WERI-Rb-1 (cell line): Measurements from ENCODE around the gene POLDIP2.

Experiments used
- DNase-seq: peaks from one replicate; pipeline ENCODE4 v3.0.0-alpha.2; 2020
- H3K27ac ChIP-seq: fragments of 250-450 bp; sonication (Bioruptor Pico); 2 replicates; pipeline ENCODE4 v1.5.1; 2020; ENCODE audit warnings: mild to moderate bottlenecking, moderate library complexity
- H3K27me3 ChIP-seq: fragments of 250-450 bp; sonication (Bioruptor Pico); 2 replicates; pipeline ENCODE4 v1.5.1; 2021; ENCODE audit warnings: mild to moderate bottlenecking, low read depth, moderate library complexity; ENCODE audit not compliant: insufficient read depth, severe bottlenecking
- H3K36me3 ChIP-seq: fragments of 250-450 bp; sonication (Bioruptor Pico); 2 replicates; pipeline ENCODE4 v1.5.1; 2020; ENCODE audit warnings: mild to moderate bottlenecking, moderate library complexity
- H3K4me3 ChIP-seq: 2 replicates; pipeline ENCODE4 v1.5.1; 2011; ENCODE audit warnings: low read depth, mild to moderate bottlenecking, control low read depth, low read length
- H3K9me3 ChIP-seq: fragments of 250-450 bp; sonication (Bioruptor Pico); 2 replicates; pipeline ENCODE4 v1.5.1; 2021; ENCODE audit warnings: mild to moderate bottlenecking, moderate library complexity; ENCODE audit not compliant: severe bottlenecking
- CTCF ChIP-seq: IDR thresholded peaks from 2 replicates; pipeline ENCODE4 v1.5.1; 2011; ENCODE audit warnings: low read depth, mild to moderate bottlenecking, control low read depth, inconsistent platforms, low read length

Gene POLDIP2

GRCh38 chr17:28397275-28397674 is 39.9 kb upstream of the POLDIP2 start:
- TF ChIP-seq CTCF: no peak
- Histone ChIP-seq H3K4me3 (no peak overlapping the region), H3K27ac (no peak overlapping the region), H3K9me3 (no peaks in the 10 kb centered on the region), H3K36me3 (peaks cover 87% of the 10 kb centered on the region), H3K27me3 (no peaks in the 10 kb centered on the region)
- no peak for DNase-seq

- Histone ChIP-seq H3K4me3 (no peak overlapping the region), H3K27ac (0 out of 2 replicates have a peak overlapping the region, but pooled peaks have one; percentile 14), H3K36me3 (peaks cover 84% of the 10 kb centered on the region), H3K27me3 (no peaks in the 10 kb centered on the region), H3K9me3 (no peaks in the 10 kb centered on the region)
- no peak for TF ChIP-seq CTCF
- DNase-seq: no peak
Observed at GRCh38 chr17:28396635-28397239, 39.4 kb upstream of the POLDIP2 start.

- Histone ChIP-seq H3K27ac (no peak overlapping the region), H3K4me3 (no peak overlapping the region), H3K36me3 (peaks cover 80% of the 10 kb centered on the region), H3K27me3 (no peaks in the 10 kb centered on the region), H3K9me3 (no peaks in the 10 kb centered on the region)
- TF ChIP-seq CTCF: no peak
- DNase-seq: no peak
Observed at GRCh38 chr17:28395968-28396367, 38.6 kb upstream of the POLDIP2 start.

GRCh38 chr17:28395426-28395825 is 38.1 kb upstream of the POLDIP2 start:
- Histone ChIP-seq H3K27me3 (no peaks in the 10 kb centered on the region), H3K27ac (no peak overlapping the region), H3K9me3 (no peaks in the 10 kb centered on the region), H3K4me3 (no peak overlapping the region), H3K36me3 (peaks cover 80% of the 10 kb centered on the region)
- TF ChIP-seq CTCF: no peak
- no peak for DNase-seq

GRCh38 chr17:28394337-28395116 is 37.2 kb upstream of the POLDIP2 start:
- TF ChIP-seq CTCF: no peak
- Histone ChIP-seq H3K36me3 (peaks cover 80% of the 10 kb centered on the region), H3K9me3 (no peaks in the 10 kb centered on the region), H3K27ac (no peak overlapping the region), H3K27me3 (no peaks in the 10 kb centered on the region), H3K4me3 (no peak overlapping the region)
- no peak for DNase-seq
